ENCODE results near the gene TUBGCP3.

- TF ChIP-seq, protein P1, sequence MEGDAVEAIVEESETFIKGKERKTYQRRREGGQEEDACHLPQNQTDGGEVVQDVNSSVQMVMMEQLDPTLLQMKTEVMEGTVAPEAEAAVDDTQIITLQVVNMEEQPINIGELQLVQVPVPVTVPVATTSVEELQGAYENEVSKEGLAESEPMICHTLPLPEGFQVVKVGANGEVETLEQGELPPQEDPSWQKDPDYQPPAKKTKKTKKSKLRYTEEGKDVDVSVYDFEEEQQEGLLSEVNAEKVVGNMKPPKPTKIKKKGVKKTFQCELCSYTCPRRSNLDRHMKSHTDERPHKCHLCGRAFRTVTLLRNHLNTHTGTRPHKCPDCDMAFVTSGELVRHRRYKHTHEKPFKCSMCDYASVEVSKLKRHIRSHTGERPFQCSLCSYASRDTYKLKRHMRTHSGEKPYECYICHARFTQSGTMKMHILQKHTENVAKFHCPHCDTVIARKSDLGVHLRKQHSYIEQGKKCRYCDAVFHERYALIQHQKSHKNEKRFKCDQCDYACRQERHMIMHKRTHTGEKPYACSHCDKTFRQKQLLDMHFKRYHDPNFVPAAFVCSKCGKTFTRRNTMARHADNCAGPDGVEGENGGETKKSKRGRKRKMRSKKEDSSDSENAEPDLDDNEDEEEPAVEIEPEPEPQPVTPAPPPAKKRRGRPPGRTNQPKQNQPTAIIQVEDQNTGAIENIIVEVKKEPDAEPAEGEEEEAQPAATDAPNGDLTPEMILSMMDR (IDR thresholded peaks at IDR 0.05; ENCODE audit: insufficient read depth, low read depth, low read length) = no peak
- no peak for TF ChIP-seq EZH2 (IDR thresholded peaks at IDR 0.05; ENCODE audit: insufficient read depth, low read length)
Measured at GRCh38 chr13:112464720-112465119, 123.2 kb downstream of the TUBGCP3 start.
